Measurements from ENCODE around the gene DAZ3.
"Not testable (repeated sequence)": the region's sequence is repeated elsewhere in the genome, so short reads cannot be mapped to it uniquely, and the experiment has no call there.

Gene DAZ3, protein sequence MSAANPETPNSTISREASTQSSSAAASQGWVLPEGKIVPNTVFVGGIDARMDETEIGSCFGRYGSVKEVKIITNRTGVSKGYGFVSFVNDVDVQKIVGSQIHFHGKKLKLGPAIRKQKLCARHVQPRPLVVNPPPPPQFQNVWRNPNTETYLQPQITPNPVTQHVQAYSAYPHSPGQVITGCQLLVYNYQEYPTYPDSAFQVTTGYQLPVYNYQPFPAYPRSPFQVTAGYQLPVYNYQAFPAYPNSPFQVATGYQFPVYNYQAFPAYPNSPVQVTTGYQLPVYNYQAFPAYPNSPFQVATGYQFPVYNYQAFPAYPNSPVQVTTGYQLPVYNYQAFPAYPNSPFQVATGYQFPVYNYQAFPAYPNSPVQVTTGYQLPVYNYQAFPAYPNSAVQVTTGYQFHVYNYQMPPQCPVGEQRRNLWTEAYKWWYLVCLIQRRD

DNA sequence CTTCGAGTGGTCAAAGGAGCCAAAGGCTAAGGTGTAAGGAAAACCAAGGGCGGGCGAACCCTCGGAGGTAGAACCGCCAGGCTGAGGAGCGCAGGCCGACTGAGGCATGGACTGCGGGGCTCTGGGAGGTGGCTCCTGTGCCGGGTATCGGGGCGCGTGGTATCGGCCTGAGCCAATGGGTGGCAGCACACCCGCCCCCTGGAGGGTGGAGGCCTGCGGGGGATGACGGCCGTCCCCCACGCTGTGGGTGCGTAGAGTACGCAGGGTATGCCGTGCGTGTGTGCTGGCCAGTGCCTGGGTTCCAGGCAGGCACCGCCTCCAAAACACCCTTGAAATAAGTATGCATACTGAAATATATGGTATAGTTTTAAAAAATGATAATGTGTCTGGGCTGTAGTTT, at the start of gene DAZ3:
TSS of gene DAZ3 (minus strand) at position 101 of the 400 bp plus-strand sequence. CDS start 208 bp downstream, outside the sequence.
- H3K4me3 ChIP-seq (ENCODE audit: insufficient read length, low read depth); H3K36me3 ChIP-seq (ENCODE audit: insufficient read depth, insufficient read length, low read length); H3K4me1 ChIP-seq (ENCODE audit: insufficient read depth, insufficient read length); H3K9me3 ChIP-seq (ENCODE audit: insufficient read depth, low read length); H3K27me3 ChIP-seq (ENCODE audit: insufficient read depth, insufficient read length); H3K9ac ChIP-seq (ENCODE audit: insufficient read length, low read depth); DNase-seq (ENCODE audit: low read depth, low spot score): not testable (repeated sequence)

DNA sequence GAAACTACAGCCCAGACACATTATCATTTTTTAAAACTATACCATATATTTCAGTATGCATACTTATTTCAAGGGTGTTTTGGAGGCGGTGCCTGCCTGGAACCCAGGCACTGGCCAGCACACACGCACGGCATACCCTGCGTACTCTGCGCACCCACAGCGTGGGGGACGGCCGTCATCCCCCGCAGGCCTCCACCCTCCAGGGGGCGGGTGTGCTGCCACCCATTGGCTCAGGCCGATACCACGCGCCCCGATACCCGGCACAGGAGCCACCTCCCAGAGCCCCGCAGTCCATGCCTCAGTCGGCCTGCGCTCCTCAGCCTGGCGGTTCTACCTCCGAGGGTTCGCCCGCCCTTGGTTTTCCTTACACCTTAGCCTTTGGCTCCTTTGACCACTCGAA, 20.4 kb upstream of the DAZ3 start, which contains the start of gene DAZ4:
TSS of gene DAZ4 (plus strand) at position 301 of the 400 bp plus-strand sequence. CDS start 208 bp downstream, outside the sequence.
- H3K4me3 ChIP-seq (ENCODE audit: insufficient read length, low read depth); H3K9me3 ChIP-seq (ENCODE audit: insufficient read depth, low read length); H3K27me3 ChIP-seq (ENCODE audit: insufficient read depth, insufficient read length); H3K4me1 ChIP-seq (ENCODE audit: insufficient read depth, insufficient read length); DNase-seq (ENCODE audit: low read depth, low spot score); H3K36me3 ChIP-seq (ENCODE audit: insufficient read depth, insufficient read length, low read length); H3K9ac ChIP-seq (ENCODE audit: insufficient read length, low read depth): not testable (repeated sequence)

DNA sequence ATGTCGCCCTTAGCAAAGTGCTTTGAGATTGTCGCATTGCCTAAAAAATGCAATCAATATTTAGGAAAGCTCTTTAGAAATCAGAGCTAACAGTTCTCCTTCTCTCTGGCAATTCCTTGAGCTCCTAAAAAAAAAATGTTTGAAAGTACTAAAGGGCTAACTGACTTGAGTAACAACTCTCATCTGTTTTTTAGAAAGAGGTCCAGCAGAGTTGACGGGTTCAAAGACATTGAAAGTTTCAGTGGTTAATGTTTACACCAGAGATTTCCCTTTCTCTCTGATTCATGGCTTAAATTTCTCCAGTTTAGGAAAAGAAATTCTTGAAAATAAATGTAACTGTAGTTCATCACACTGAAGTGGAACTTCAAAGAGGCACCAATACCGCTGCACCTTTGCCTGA, 11.9 kb upstream of the DAZ3 start:
- not testable (repeated sequence) for H3K36me3 ChIP-seq (ENCODE audit: insufficient read depth, insufficient read length, low read length); DNase-seq (ENCODE audit: low read depth, low spot score)

DNA sequence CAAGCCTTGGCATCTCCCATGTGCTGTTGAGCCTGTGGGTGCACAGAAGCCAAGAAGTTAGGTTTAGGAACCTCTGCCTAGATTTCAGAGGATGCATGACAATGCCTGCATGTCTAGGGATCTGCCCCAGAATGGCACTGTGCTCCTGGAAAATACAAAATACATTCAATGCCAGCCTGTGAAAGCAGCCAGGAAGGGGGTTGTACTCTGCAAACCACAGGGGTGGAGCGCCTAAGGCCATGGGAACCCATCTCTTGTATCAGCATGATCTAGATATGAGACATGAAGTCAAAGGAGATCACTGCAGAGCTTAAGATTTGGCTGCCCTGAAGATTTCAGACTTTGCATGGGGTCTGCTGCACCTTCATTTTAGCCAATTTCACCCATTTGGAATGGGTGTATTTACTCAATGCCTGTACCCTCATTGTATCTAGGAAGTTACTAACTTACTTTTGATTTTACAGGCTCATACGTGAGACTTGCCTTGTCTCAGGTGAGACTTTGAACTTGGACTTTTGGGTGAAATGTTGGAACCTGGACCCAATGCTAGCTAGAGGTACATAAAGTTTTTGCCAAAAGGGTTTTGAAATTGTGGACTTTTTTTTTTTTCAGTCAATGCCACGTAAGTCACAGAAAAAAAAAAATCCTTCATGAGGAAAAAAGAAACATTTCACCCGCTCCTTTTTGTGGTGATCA, 11.1 kb upstream of the DAZ3 start:
- H3K27me3 ChIP-seq (ENCODE audit: insufficient read depth, insufficient read length); DNase-seq (ENCODE audit: low read depth, low spot score); H3K36me3 ChIP-seq (ENCODE audit: insufficient read depth, insufficient read length, low read length); H3K4me3 ChIP-seq (ENCODE audit: insufficient read length, low read depth); H3K4me1 ChIP-seq (ENCODE audit: insufficient read depth, insufficient read length); H3K9ac ChIP-seq (ENCODE audit: insufficient read length, low read depth); H3K9me3 ChIP-seq (ENCODE audit: insufficient read depth, low read length): not testable (repeated sequence)

More for the DNA sequence above, 11.9 kb upstream of the DAZ3 start:
- not testable (repeated sequence) for H3K9me3 ChIP-seq (ENCODE audit: insufficient read depth, low read length); H3K4me3 ChIP-seq (ENCODE audit: insufficient read length, low read depth); H3K27me3 ChIP-seq (ENCODE audit: insufficient read depth, insufficient read length); H3K9ac ChIP-seq (ENCODE audit: insufficient read length, low read depth); H3K4me1 ChIP-seq (ENCODE audit: insufficient read depth, insufficient read length)

DNA sequence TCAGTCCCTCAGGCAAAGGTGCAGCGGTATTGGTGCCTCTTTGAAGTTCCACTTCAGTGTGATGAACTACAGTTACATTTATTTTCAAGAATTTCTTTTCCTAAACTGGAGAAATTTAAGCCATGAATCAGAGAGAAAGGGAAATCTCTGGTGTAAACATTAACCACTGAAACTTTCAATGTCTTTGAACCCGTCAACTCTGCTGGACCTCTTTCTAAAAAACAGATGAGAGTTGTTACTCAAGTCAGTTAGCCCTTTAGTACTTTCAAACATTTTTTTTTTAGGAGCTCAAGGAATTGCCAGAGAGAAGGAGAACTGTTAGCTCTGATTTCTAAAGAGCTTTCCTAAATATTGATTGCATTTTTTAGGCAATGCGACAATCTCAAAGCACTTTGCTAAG, 8.6 kb upstream of the DAZ3 start:
- not testable (repeated sequence) for H3K4me1 ChIP-seq (ENCODE audit: insufficient read depth, insufficient read length); H3K9ac ChIP-seq (ENCODE audit: insufficient read length, low read depth); DNase-seq (ENCODE audit: low read depth, low spot score); H3K27me3 ChIP-seq (ENCODE audit: insufficient read depth, insufficient read length); H3K9me3 ChIP-seq (ENCODE audit: insufficient read depth, low read length); H3K36me3 ChIP-seq (ENCODE audit: insufficient read depth, insufficient read length, low read length); H3K4me3 ChIP-seq (ENCODE audit: insufficient read length, low read depth)
